ENCODE results near the gene TRMT13.

Gene TRMT13

DNA sequence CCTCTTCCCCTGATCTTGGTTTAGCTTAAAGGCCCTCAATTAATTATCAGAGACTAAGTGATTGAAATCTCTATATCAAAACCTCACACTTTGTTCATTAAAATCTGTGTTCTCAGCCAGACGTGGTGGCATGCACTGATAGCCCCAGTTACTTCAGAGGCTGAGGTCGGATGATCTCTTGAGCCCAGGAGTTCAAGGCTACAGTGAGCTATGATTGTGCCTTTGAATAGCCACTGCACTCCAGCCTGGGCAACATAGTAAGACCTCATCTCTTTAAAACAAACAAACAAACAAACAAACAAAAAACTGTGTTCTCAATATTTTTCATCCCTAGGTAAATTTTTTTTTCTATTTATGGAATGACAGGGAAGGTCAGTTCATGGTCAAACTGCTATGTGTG lies 18.7 kb downstream of the TRMT13 start:
- no peak for DNase-seq (ENCODE audit: low read depth)
- H3K4me3 ChIP-seq (ENCODE audit: control insufficient read depth, low read depth, low read length), result no peak overlapping the region
- TF ChIP-seq, protein P1, sequence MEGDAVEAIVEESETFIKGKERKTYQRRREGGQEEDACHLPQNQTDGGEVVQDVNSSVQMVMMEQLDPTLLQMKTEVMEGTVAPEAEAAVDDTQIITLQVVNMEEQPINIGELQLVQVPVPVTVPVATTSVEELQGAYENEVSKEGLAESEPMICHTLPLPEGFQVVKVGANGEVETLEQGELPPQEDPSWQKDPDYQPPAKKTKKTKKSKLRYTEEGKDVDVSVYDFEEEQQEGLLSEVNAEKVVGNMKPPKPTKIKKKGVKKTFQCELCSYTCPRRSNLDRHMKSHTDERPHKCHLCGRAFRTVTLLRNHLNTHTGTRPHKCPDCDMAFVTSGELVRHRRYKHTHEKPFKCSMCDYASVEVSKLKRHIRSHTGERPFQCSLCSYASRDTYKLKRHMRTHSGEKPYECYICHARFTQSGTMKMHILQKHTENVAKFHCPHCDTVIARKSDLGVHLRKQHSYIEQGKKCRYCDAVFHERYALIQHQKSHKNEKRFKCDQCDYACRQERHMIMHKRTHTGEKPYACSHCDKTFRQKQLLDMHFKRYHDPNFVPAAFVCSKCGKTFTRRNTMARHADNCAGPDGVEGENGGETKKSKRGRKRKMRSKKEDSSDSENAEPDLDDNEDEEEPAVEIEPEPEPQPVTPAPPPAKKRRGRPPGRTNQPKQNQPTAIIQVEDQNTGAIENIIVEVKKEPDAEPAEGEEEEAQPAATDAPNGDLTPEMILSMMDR (conservative IDR thresholded peaks at IDR 0.05; ENCODE audit: control insufficient read depth, insufficient read depth, low read depth, low read length), result no peak

DNA sequence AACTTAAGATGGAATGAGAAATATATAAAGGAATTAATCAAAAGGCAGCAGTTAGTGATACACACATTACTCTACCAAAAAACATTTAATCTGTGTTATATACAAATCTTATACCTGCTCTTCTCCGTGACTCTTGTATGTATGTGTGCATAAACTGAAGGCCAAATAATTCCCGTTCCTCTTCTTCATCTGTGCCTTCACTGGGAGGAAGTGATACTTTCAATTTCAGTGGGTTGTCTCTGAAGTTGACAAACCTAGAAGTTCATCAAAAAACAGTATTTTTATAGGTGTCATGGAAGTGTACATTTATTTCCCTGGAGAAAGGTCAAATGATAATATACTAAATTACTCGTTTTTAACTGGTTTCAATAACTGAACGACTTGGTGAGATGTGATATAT lies 19.3 kb downstream of the TRMT13 start:
- DNase-seq (ENCODE audit: low read depth), result no peak
- TF ChIP-seq, protein P1 (conservative IDR thresholded peaks at IDR 0.05; ENCODE audit: control insufficient read depth, insufficient read depth, low read depth, low read length), result no peak
- no peak overlapping the region for H3K4me3 ChIP-seq (ENCODE audit: control insufficient read depth, low read depth, low read length)

- no peak for DNase-seq (ENCODE audit: low read depth)
- H3K4me3 ChIP-seq (ENCODE audit: control insufficient read depth, low read depth, low read length), result no peak overlapping the region
- TF ChIP-seq, protein P1 (conservative IDR thresholded peaks at IDR 0.05; ENCODE audit: control insufficient read depth, insufficient read depth, low read depth, low read length), result no peak
These were observed 29.9 kb downstream of the TRMT13 start for GRCh38 chr1:100162881-100163280.

- DNase-seq (ENCODE audit: low read depth), result peak; percentile 90
- TF ChIP-seq, protein P1 (conservative IDR thresholded peaks at IDR 0.05; ENCODE audit: control insufficient read depth, insufficient read depth, low read depth, low read length), result no peak
These were observed 31.3 kb downstream of the TRMT13 start for GRCh38 chr1:100164216-100164615.

DNA sequence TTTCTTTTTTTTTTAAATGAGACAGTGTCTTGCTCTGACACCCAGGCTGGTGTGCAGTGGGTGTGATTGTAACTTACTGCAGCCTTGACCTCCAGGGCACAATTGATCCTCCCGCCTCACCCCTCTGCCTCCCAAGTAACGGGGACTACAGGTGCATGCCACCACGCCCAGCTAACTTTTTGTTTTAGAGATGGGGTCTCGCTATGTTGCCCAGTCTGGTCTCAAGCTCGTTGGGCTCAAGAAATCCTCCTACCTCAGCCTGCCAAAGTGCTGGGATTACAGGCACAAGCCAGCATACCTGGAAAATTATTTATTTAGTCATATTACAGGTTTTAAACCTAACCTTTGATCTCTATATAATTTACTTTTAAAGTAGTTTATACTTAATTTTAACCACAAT lies 31.7 kb downstream of the TRMT13 start:
- TF ChIP-seq, protein P1 (conservative IDR thresholded peaks at IDR 0.05; ENCODE audit: control insufficient read depth, insufficient read depth, low read depth, low read length), result no peak
- no peak overlapping the region for H3K4me3 ChIP-seq (ENCODE audit: control insufficient read depth, low read depth, low read length)
- DNase-seq (ENCODE audit: low read depth), result no peak

More at GRCh38 chr1:100164216-100164615, 31.3 kb downstream of the TRMT13 start:
- H3K4me3 ChIP-seq (ENCODE audit: control insufficient read depth, low read depth, low read length), result no peak overlapping the region

DNA sequence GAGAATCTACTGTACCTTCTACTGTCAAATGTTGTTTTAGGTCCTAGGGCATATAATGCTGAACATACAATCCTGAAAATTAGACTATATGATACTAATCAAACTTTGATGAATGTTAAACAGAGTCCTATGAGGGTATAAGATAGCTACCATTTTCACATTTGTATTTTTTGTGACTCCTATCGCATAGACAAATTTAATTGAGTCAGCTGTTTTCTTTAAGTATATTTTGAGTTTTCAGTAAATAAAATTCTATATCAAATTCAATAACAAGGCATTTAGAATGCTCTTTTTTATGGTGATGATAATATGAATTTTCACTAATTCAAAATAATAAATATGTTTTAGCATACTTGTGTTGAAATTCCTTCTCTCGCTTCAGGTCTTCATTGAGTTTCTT lies 35.1 kb downstream of the TRMT13 start:
- TF ChIP-seq, protein P1 (conservative IDR thresholded peaks at IDR 0.05; ENCODE audit: control insufficient read depth, insufficient read depth, low read depth, low read length), result no peak
- no peak for DNase-seq (ENCODE audit: low read depth)
- H3K4me3 ChIP-seq (ENCODE audit: control insufficient read depth, low read depth, low read length), result no peak overlapping the region
